ENCODE measurements around the gene MED4. TPM values are rescaled to one million over a fixed set of nuclear protein-coding genes. Genes with fewer than 3 reads are reported as not detected.

MED4 gene
- total RNA-seq, 1 experiment from 2014 or later: 50.6 TPM

GRCh38 chr13:48118030-48118429 is 23.1 kb upstream of the MED4 start:
- Mint-ChIP-seq H3K9me3 (no peaks in the 10 kb centered on the region), H3K27me3 (ENCODE audit: low read depth) (peaks cover 3% of the 10 kb centered on the region; the same call in 1 of the 2 replicates), H3K36me3 (ENCODE audit: insufficient read depth in 1 of 3, low read depth in 3 of 3) (no peaks in the 10 kb centered on the region), H3K4me1 (0 out of 4 replicates have a peak, but pooled peaks cover 0 to 2% of the 10 kb centered on the region in 2 experiments), H3K27ac (no peak overlapping the region; a peak in 1 of 7 replicates), H3K4me3 (no peak overlapping the region)
- H3T11ph ChIP-seq (ENCODE audit: low read length): no peak overlapping the region
- no peak overlapping the region for H2BK12ac ChIP-seq (ENCODE audit: insufficient read length, low read depth, low read length)
- no peaks in the 10 kb centered on the region for H3K9me3 ChIP-seq (ENCODE audit: control insufficient read depth, low read depth, low read length)
- H3K9ac ChIP-seq (ENCODE audit: extremely low read depth, insufficient read length, low read length): no peak overlapping the region
- H2BK5ac ChIP-seq (ENCODE audit: insufficient read length, low read length): no peak overlapping the region
- H3K23me2 ChIP-seq (ENCODE audit: insufficient read length, low read depth, low read length, poor library complexity, severe bottlenecking): no peaks in the 10 kb centered on the region
- no peaks in the 10 kb centered on the region for H3K79me2 ChIP-seq (ENCODE audit: insufficient read depth, low read length)
- H3K56ac ChIP-seq (ENCODE audit: insufficient read length, low read depth, low read length): no peak overlapping the region
- H2AK5ac ChIP-seq (ENCODE audit: insufficient read length, low read length): no peak overlapping the region
- H3K27ac ChIP-seq (ENCODE audit: insufficient read length, low read depth, low read length): no peak overlapping the region
- H4K5ac ChIP-seq (ENCODE audit: insufficient read length, low read depth, low read length): no peak overlapping the region
- H2AFZ ChIP-seq (ENCODE audit: low read length): no peak overlapping the region
- H4K91ac ChIP-seq (ENCODE audit: insufficient read length, low read depth, low read length): no peak overlapping the region
- DNase-seq: no peak
- H3K79me1 ChIP-seq (ENCODE audit: insufficient read depth, low read depth, low read length, poor library complexity, severe bottlenecking): no peaks in the 10 kb centered on the region
- no peak overlapping the region for H3K4ac ChIP-seq (ENCODE audit: low read depth, low read length)
- H4K20me1 ChIP-seq (ENCODE audit: control insufficient read depth, insufficient read depth, insufficient read length): no peaks in the 10 kb centered on the region
- no peak overlapping the region for H3K18ac ChIP-seq (ENCODE audit: insufficient read length, low read depth, low read length)
- no peak overlapping the region for H3K23ac ChIP-seq (ENCODE audit: insufficient read length, low read depth, low read length)
- H3K4me2 ChIP-seq (ENCODE audit: insufficient read depth, insufficient read length, low read length): no peak overlapping the region
- H3K4me1 ChIP-seq (ENCODE audit: insufficient read depth, low read length): no peaks in the 10 kb centered on the region
- no peak overlapping the region for H2BK20ac ChIP-seq (ENCODE audit: low read depth, low read length, poor library complexity, severe bottlenecking)
- no peaks in the 10 kb centered on the region for H3K27me3 ChIP-seq (ENCODE audit: insufficient read depth, low read length)
- no CpG with 5 or more reads among the region's 5 CpGs for WGBS (ENCODE audit: extremely low coverage, insufficient read length, low lambda C conversion rate)
- H2BK15ac ChIP-seq (ENCODE audit: low read depth, low read length): no peak overlapping the region
- H3K14ac ChIP-seq (ENCODE audit: insufficient read depth, low read length): no peak overlapping the region
- TF ChIP-seq CTCF (conservative IDR thresholded peaks at IDR 0.05): no peak
- no peak overlapping the region for H4K8ac ChIP-seq (replicated peaks; ENCODE audit: insufficient read length, low read depth, low read length)
- H2BK120ac ChIP-seq (ENCODE audit: low read depth, low read length, poor library complexity, severe bottlenecking): no peak overlapping the region
